Measurements from ENCODE around the gene IRX2.

DNA sequence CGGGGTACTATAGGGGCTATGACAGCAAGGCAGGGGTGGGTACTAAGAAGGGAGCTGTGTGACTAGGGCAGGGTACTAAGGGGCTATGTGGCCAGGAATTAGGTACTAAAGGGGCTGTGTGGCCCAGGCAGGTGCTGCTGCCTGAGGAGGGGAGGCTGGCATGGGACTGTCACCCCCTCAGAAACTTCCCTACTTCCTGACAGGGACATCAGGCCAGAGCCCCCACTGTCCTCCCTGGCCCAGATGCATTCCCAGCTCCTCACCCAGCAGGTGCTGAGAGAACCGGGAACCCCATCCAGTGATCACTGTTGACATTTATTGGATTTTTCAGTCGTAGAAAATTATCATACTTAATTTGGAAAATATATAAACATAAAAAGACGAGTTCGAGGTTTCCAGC, 26.6 kb downstream of the IRX2 start:
- TF ChIP-seq, protein P1, sequence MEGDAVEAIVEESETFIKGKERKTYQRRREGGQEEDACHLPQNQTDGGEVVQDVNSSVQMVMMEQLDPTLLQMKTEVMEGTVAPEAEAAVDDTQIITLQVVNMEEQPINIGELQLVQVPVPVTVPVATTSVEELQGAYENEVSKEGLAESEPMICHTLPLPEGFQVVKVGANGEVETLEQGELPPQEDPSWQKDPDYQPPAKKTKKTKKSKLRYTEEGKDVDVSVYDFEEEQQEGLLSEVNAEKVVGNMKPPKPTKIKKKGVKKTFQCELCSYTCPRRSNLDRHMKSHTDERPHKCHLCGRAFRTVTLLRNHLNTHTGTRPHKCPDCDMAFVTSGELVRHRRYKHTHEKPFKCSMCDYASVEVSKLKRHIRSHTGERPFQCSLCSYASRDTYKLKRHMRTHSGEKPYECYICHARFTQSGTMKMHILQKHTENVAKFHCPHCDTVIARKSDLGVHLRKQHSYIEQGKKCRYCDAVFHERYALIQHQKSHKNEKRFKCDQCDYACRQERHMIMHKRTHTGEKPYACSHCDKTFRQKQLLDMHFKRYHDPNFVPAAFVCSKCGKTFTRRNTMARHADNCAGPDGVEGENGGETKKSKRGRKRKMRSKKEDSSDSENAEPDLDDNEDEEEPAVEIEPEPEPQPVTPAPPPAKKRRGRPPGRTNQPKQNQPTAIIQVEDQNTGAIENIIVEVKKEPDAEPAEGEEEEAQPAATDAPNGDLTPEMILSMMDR (IDR thresholded peaks at IDR 0.05; ENCODE audit: low read depth, low read length), result no peak
- no peak for TF ChIP-seq EZH2phosphoT487 (IDR thresholded peaks at IDR 0.05; ENCODE audit: low read depth)

All from OCI-LY3 (cell line).